Mesothelial cell of epicardium (in vitro differentiated cells): ENCODE results near the gene FBXO46. TPM values are rescaled to one million over a fixed set of nuclear protein-coding genes. Genes with fewer than 3 reads are reported as not detected.

Source experiments
- DNase-seq, 2 experiments: peaks; one replicate each; pipeline ENCODE4 v3.0.0; 2021; ENCODE audit warnings: low spot score in 2 of 2; ENCODE audit not compliant: unreplicated experiment in 2 of 2
- H3K27ac Mint-ChIP-seq: 2 replicates; pipeline ENCODE4 v1.8.0; 2021; ENCODE audit warnings: mixed read lengths
- H3K27me3 Mint-ChIP-seq: 2 replicates; pipeline ENCODE4 v1.8.0; 2021; ENCODE audit warnings: low read depth, mixed read lengths
- H3K36me3 Mint-ChIP-seq: 2 replicates; pipeline ENCODE4 v1.8.0; 2021; ENCODE audit warnings: mixed read lengths
- H3K4me1 Mint-ChIP-seq: 2 replicates; pipeline ENCODE4 v1.8.0; 2021; ENCODE audit warnings: mixed read lengths
- H3K4me3 Mint-ChIP-seq: 2 replicates; pipeline ENCODE4 v1.8.0; 2021; ENCODE audit warnings: mild to moderate bottlenecking, moderate library complexity, mixed read lengths
- H3K9me3 Mint-ChIP-seq: 2 replicates; pipeline ENCODE4 v1.8.0; 2021; ENCODE audit warnings: mixed read lengths
- CTCF ChIP-seq: fragments of 200-600 bp; sonication (generic); IDR thresholded peaks from one replicate; pipeline ENCODE4 v1.5.0; 2021; ENCODE audit warnings: antibody characterized with exemption; ENCODE audit not compliant: unreplicated experiment
- total RNA-seq: library from RNA; stranded (reverse); gene quantifications from 3 replicates; pipeline ENCODE4 v1.2.1, GENCODE V29; 2021

Gene FBXO46
- total RNA-seq, 1 donor from 2014 or later, result 36.6 TPM

- Mint-ChIP-seq H3K4me1 (no peaks in the 10 kb centered on the region), H3K9me3 (no peaks in the 10 kb centered on the region), H3K27me3 (peaks cover 2% of the 10 kb centered on the region), H3K4me3 (no peak overlapping the region), H3K27ac (no peak overlapping the region), H3K36me3 (no peaks in the 10 kb centered on the region)
- DNase-seq, result no peak
- no peak for TF ChIP-seq CTCF
These were observed 16.2 kb upstream of the FBXO46 start for GRCh38 chr19:45746866-45747265.

- H3K4me3 Mint-ChIP-seq, result no peak overlapping the region
These were observed 14.9 kb upstream of the FBXO46 start for GRCh38 chr19:45745606-45746005.

GRCh38 chr19:45742969-45743368 is 12.3 kb upstream of the FBXO46 start:
- Mint-ChIP-seq H3K36me3 (no peaks in the 10 kb centered on the region), H3K27ac (no peak overlapping the region), H3K4me1 (no peaks in the 10 kb centered on the region), H3K9me3 (no peaks in the 10 kb centered on the region), H3K4me3 (no peak overlapping the region), H3K27me3 (peaks cover 2% of the 10 kb centered on the region)
- DNase-seq, result no peak
- no peak for TF ChIP-seq CTCF

More at GRCh38 chr19:45745606-45746005, 14.9 kb upstream of the FBXO46 start:
- Mint-ChIP-seq H3K9me3 (no peaks in the 10 kb centered on the region), H3K27me3 (peaks cover 2% of the 10 kb centered on the region), H3K36me3 (no peaks in the 10 kb centered on the region), H3K4me1 (no peaks in the 10 kb centered on the region), H3K27ac (no peak overlapping the region)
- TF ChIP-seq CTCF, result no peak
- DNase-seq, result no peak

GRCh38 chr19:45739498-45740439 is 9.1 kb upstream of the FBXO46 start:
- Mint-ChIP-seq H3K36me3 (no peaks in the 10 kb centered on the region), H3K4me1 (no peaks in the 10 kb centered on the region), H3K4me3 (no peak overlapping the region), H3K27ac (no peak overlapping the region), H3K9me3 (no peaks in the 10 kb centered on the region), H3K27me3 (no peaks in the 10 kb centered on the region)
- no peak for TF ChIP-seq CTCF
- no peak for DNase-seq

GRCh38 chr19:45733160-45733810 is 2.6 kb upstream of the FBXO46 start, which contains the start of gene MEIOSIN:
MEIOSIN (plus strand) TSS chr19:45733439; CDS start chr19:45735377, 1,938 bp downstream.
- H3K4me1 Mint-ChIP-seq, result peaks cover 14% of the 10 kb centered on the region

More at GRCh38 chr19:45733160-45733810, 2.6 kb upstream of the FBXO46 start, which contains the start of gene MEIOSIN:
- no peak for DNase-seq
- Mint-ChIP-seq H3K27me3 (no peaks in the 10 kb centered on the region), H3K9me3 (no peaks in the 10 kb centered on the region), H3K36me3 (no peaks in the 10 kb centered on the region), H3K4me3 (no peak within 1 kb of the TSS), H3K27ac (no peak within 1 kb of the TSS)
- no peak for TF ChIP-seq CTCF
